Ureter (tissue), 1 donor: ENCODE measurements around the gene RAD21L1. TPM values are rescaled to one million over a fixed set of nuclear protein-coding genes. Genes with fewer than 3 reads are reported as not detected.
"Not testable (repeated sequence)": the region's sequence is repeated elsewhere in the genome, so short reads cannot be mapped to it uniquely, and the experiment has no call there.

Experiments used
- DNase-seq: peaks from one replicate; pipeline ENCODE4 v3.0.0-alpha.2; 2020; ENCODE audit warnings: low spot score
- total RNA-seq: library from RNA; stranded (reverse); gene quantifications from one replicate; pipeline ENCODE4 v1.2.4, GENCODE V29; 2023
- donor health status: DM: yes; HTN: yes; CAD: no.

RAD21L1 gene
- total RNA-seq, 1 donor from 2014 or later, result not detected

GRCh38 chr20:1199212-1199873 lies 26.5 kb upstream of the RAD21L1 start:
- no peak for DNase-seq

- no peak for DNase-seq
Observed at GRCh38 chr20:1199964-1200363, 25.9 kb upstream of the RAD21L1 start.

GRCh38 chr20:1202762-1203504 lies 22.9 kb upstream of the RAD21L1 start, which contains the start of gene C20orf202:
Gene C20orf202 (plus strand): TSS chr20:1203454. CDS start chr20:1203586, 132 bp downstream.
- no peak for DNase-seq

GRCh38 chr20:1203630-1204029 lies 22.2 kb upstream of the RAD21L1 start:
- no peak for DNase-seq

GRCh38 chr20:1204113-1204512 lies 21.7 kb upstream of the RAD21L1 start:
- DNase-seq, result no peak

- DNase-seq, result no peak
Observed at GRCh38 chr20:1204576-1204975, 21.3 kb upstream of the RAD21L1 start.

GRCh38 chr20:1205802-1206201 lies 20.0 kb upstream of the RAD21L1 start:
- DNase-seq, result no peak

- DNase-seq, result no peak
Observed at GRCh38 chr20:1206366-1207148, 19.3 kb upstream of the RAD21L1 start.

- no peak for DNase-seq
Observed at GRCh38 chr20:1207293-1207878, 18.5 kb upstream of the RAD21L1 start.

GRCh38 chr20:1209447-1210387 lies 16.1 kb upstream of the RAD21L1 start:
- DNase-seq, result no peak

GRCh38 chr20:1210501-1210900 lies 15.3 kb upstream of the RAD21L1 start:
- DNase-seq, result no peak

- no peak for DNase-seq
Observed at GRCh38 chr20:1212023-1212422, 13.8 kb upstream of the RAD21L1 start.

GRCh38 chr20:1212607-1213396 lies 13.0 kb upstream of the RAD21L1 start:
- peak; percentile 79 for DNase-seq

- DNase-seq, result no peak
Observed at GRCh38 chr20:1214838-1215261, 11.0 kb upstream of the RAD21L1 start.

GRCh38 chr20:1215386-1216170 lies 10.3 kb upstream of the RAD21L1 start:
- DNase-seq, result no peak

GRCh38 chr20:1216527-1217427 lies 9.1 kb upstream of the RAD21L1 start:
- not testable (repeated sequence) for DNase-seq

GRCh38 chr20:1222750-1223149 lies 3.1 kb upstream of the RAD21L1 start:
- DNase-seq, result not testable (repeated sequence)

GRCh38 chr20:1224205-1224890 lies 1.5 kb upstream of the RAD21L1 start:
- DNase-seq, result no peak
